CD14-positive monocyte (primary cell): ENCODE measurements around the gene HSPB6. TPM values are rescaled to one million over a fixed set of nuclear protein-coding genes. Genes with fewer than 3 reads are reported as not detected.

Source experiments
- DNase-seq, 3 donors: peaks; one replicate each; pipeline ENCODE4 v3.0.0-alpha.2; 2011 to 2022
- H2AFZ ChIP-seq: 2 replicates; pipeline ENCODE4 v1.6.0; 2012; ENCODE audit warnings: mild to moderate bottlenecking, low read depth, low read length, inconsistent platforms; ENCODE audit not compliant: insufficient read depth, poor library complexity, severe bottlenecking
- H3K27ac ChIP-seq, 2 donors: 1 replicate in 1 of 2; 2 replicates in 1 of 2; pipeline ENCODE4 v1.5.1; 2012 to 2013; ENCODE audit warnings: low read length in 2 of 2, control low read depth in 1 of 2, inconsistent platforms in 1 of 2, low read depth in 1 of 2, mild to moderate bottlenecking in 1 of 2
- H3K27me3 ChIP-seq, 2 donors: one replicate each; pipeline versions ENCODE4 v1.6.0 to v1.6.1; 2011 to 2013; ENCODE audit warnings: low read length in 2 of 2; ENCODE audit not compliant: control insufficient read depth in 2 of 2, insufficient read depth in 2 of 2
- H3K36me3 ChIP-seq, 2 donors: replicated peaks in 1 of 2; 1 replicate in 1 of 2; 2 replicates in 1 of 2; pipeline versions ENCODE4 v1.5.1 to v1.6.1; 2012 to 2013; ENCODE audit warnings: low read length in 2 of 2, control low read depth in 1 of 2, inconsistent platforms in 1 of 2, mild to moderate bottlenecking in 1 of 2; ENCODE audit not compliant: insufficient read depth in 2 of 2, control insufficient read depth in 1 of 2
- H3K4me1 ChIP-seq, 2 donors: 1 replicate in 1 of 2; 2 replicates in 1 of 2; pipeline versions ENCODE4 v1.5.1 to v1.6.1; 2012 to 2013; ENCODE audit warnings: low read length in 2 of 2, control low read depth in 1 of 2, inconsistent platforms in 1 of 2, mild to moderate bottlenecking in 1 of 2, moderate library complexity in 1 of 2; ENCODE audit not compliant: insufficient read depth in 2 of 2, control insufficient read depth in 1 of 2
- H3K4me2 ChIP-seq: replicated peaks from 2 replicates; pipeline ENCODE3; 2012; ENCODE audit warnings: low read length, moderate library complexity, mild to moderate bottlenecking; ENCODE audit not compliant: poor library complexity, severe bottlenecking; ENCODE audit errors: extremely low read depth
- H3K4me3 ChIP-seq, 3 experiments: fragments of 200-600 bp in 1 of 3; sonication (generic) in 1 of 3; replicated peaks in 1 of 3; 1 replicate in 2 of 3; 2 replicates in 1 of 3; pipeline ENCODE4 v1.5.1; 2011 to 2013; ENCODE audit warnings: low read length in 3 of 3, mild to moderate bottlenecking in 3 of 3, control low read depth in 2 of 3, low read depth in 2 of 3, inconsistent platforms in 1 of 3, moderate library complexity in 1 of 3
- H3K79me2 ChIP-seq: 2 replicates; pipeline ENCODE4 v1.6.0; 2012; ENCODE audit warnings: mild to moderate bottlenecking, control low read depth, inconsistent platforms, low read length, moderate library complexity; ENCODE audit not compliant: insufficient read depth
- H3K9ac ChIP-seq: 2 replicates; pipeline ENCODE4 v1.6.0; 2017; ENCODE audit warnings: low read length, mild to moderate bottlenecking; ENCODE audit not compliant: insufficient read depth, poor library complexity, severe bottlenecking
- H3K9me3 ChIP-seq, 2 donors: replicated peaks in 1 of 2; 1 replicate in 1 of 2; 2 replicates in 1 of 2; pipeline versions ENCODE4 v1.5.1 to v1.6.1; 2012 to 2013; ENCODE audit warnings: low read length in 2 of 2, control low read depth in 1 of 2; ENCODE audit not compliant: control insufficient read depth in 1 of 2, insufficient read depth in 1 of 2
- H4K20me1 ChIP-seq: 2 replicates; pipeline ENCODE4 v1.6.0; 2012; ENCODE audit warnings: mild to moderate bottlenecking, low read length, control low read depth, moderate library complexity; ENCODE audit not compliant: insufficient read depth
- H3K27ac Mint-ChIP-seq, 7 donors: one replicate each; pipeline ENCODE4 v1.8.0; 2020; ENCODE audit warnings: mild to moderate bottlenecking in 7 of 7, mixed read lengths in 7 of 7, moderate library complexity in 6 of 7, inconsistent platforms in 2 of 7
- H3K27me3 Mint-ChIP-seq, 3 donors: one replicate each; pipeline ENCODE4 v1.8.0; 2021 to 2022; ENCODE audit warnings: low read depth in 3 of 3, mild to moderate bottlenecking in 3 of 3, mixed read lengths in 3 of 3, moderate library complexity in 3 of 3, inconsistent platforms in 1 of 3
- H3K36me3 Mint-ChIP-seq, 2 donors: one replicate each; pipeline ENCODE4 v1.8.0; 2020; ENCODE audit warnings: mixed read lengths in 2 of 2, inconsistent platforms in 1 of 2, mild to moderate bottlenecking in 1 of 2
- H3K4me1 Mint-ChIP-seq: one replicate; pipeline ENCODE4 v1.8.0; 2020; ENCODE audit warnings: mild to moderate bottlenecking, mixed read lengths
- H3K4me3 Mint-ChIP-seq, 2 donors: one replicate each; pipeline ENCODE4 v1.8.0; 2020; ENCODE audit warnings: mild to moderate bottlenecking in 2 of 2, mixed read lengths in 2 of 2, moderate library complexity in 1 of 2
- H3K9me3 Mint-ChIP-seq, 7 donors: one replicate each; pipeline ENCODE4 v1.8.0; 2020 to 2022; ENCODE audit warnings: mixed read lengths in 7 of 7, mild to moderate bottlenecking in 6 of 7, moderate library complexity in 6 of 7, inconsistent platforms in 2 of 7
- WGBS: methylation state at CpG from one replicate; pipeline ENCODE4 v1.1.5; 2013; ENCODE audit warnings: missing lambda C conversion rate; ENCODE audit not compliant: insufficient coverage; 5-methylcytosine and 5-hydroxymethylcytosine counted together
- intact Hi-C, 2 donors: fragments of 100-400 bp; cut with micrococcal nuclease; formaldehyde crosslinking; loops; one replicate each; pipeline versions ENCODE4 v1.15.0 to v1.15.1; 2023
- polyA plus RNA-seq, 3 donors: library from polyadenylated mRNA; depleted of rRNA in 1 of 3; unstranded in 2 of 3; stranded (reverse) in 1 of 3; fragments of 300-500 nt in 2 of 3; fragments of >200 nt in 1 of 3; fragmentation: Illumina TruSeq in 2 of 3; gene quantifications; 1 replicate in 2 of 3; 2 replicates in 1 of 3; pipeline ENCODE4 v1.2.3, GENCODE V29; 2012 to 2021
- TF ChIP-seq, protein P1 (sequence below): fragments of 200-600 bp; IDR thresholded peaks from one replicate; pipeline ENCODE4 v1.8.0; 2022; ENCODE audit warnings: antibody characterized with exemption, mild to moderate bottlenecking

HSPB6 gene
- polyA plus RNA-seq, 3 donors = not detected

DNA sequence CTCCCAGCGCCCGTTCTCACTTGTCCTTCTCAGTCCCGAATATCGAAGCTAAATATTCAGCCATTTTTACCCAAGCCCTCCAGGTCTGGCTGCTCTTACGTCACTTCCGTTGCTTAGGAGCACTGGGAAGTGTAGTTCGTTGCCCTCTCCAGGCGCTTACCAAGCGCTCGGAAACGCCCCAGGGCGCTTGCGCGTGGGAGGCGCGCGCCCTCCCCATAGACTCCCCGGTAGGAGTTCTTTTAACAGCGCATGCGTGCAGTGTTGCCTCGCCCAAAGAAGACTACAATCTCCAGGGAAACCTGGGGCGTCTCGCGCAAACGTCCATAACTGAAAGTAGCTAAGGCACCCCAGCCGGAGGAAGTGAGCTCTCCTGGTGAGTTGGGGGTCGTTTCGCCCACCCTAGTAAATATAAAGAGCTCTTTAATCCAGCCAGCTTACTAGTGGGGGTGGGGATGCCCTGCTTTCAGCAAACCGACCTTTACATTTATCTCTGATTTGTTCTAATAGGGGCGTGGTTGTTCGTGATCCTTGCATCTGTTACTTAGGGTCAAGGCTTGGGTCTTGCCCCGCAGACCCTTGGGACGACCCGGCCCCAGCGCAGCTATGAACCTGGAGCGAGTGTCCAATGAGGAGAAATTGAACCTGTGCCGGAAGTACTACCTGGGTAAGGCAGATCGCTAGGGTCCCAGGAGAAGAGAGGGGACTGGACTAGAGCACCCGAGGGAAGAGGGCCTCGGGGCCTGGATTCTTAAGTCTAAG is 11.3 kb downstream of the HSPB6 start, which contains the start of the genes PSENEN and U2AF1L4:
TSS of gene PSENEN (plus strand) at position 324 of the 759 bp plus-strand sequence. CDS start at position 604, 280 bp downstream.
TSS of gene U2AF1L4 (minus strand) at position 91 of the 759 bp plus-strand sequence. CDS start at position 64, 27 bp downstream.
- peak within 1 kb of the TSS; percentile 100 for H3K27ac Mint-ChIP-seq
- no peaks in the 10 kb centered on the region for H3K9me3 Mint-ChIP-seq
- H3K27me3 Mint-ChIP-seq = peaks cover 0 to 3% (median 0%) of the 10 kb centered on the region in 3 donors

More for the DNA sequence above, 11.3 kb downstream of the HSPB6 start, which contains the start of the genes PSENEN and U2AF1L4:
- H3K27me3 ChIP-seq = no peaks in the 10 kb centered on the region
- peak within 1 kb of the TSS; percentile 83 for H2AFZ ChIP-seq
- peak within 1 kb of the TSS; percentile 77 to 93 (median 92) for H3K4me3 ChIP-seq
- peak within 1 kb of the TSS; percentile 96 for H3K4me2 ChIP-seq
- Mint-ChIP-seq H3K36me3 (peaks cover 9 to 14% of the 10 kb centered on the region in 2 donors), H3K4me1 (peaks cover 56% of the 10 kb centered on the region), H3K4me3 (peak within 1 kb of the TSS; percentile 95 to 99)
- intact Hi-C loops = loop anchor here (2.0 to 10.0 kb wide), 9 partner anchors 101 to 1589 kb away; partner anchors contain the start of genes CAPNS1 (in 1 of the 2), COX6B1 (in 1 of the 2), ETV2 (in 1 of the 2) and HCST (in 1 of the 2)
- no peaks in the 10 kb centered on the region for H3K9me3 ChIP-seq
- H4K20me1 ChIP-seq = no peaks in the 10 kb centered on the region
- H3K36me3 ChIP-seq = no peaks in the 10 kb centered on the region
- TF ChIP-seq, protein P1, sequence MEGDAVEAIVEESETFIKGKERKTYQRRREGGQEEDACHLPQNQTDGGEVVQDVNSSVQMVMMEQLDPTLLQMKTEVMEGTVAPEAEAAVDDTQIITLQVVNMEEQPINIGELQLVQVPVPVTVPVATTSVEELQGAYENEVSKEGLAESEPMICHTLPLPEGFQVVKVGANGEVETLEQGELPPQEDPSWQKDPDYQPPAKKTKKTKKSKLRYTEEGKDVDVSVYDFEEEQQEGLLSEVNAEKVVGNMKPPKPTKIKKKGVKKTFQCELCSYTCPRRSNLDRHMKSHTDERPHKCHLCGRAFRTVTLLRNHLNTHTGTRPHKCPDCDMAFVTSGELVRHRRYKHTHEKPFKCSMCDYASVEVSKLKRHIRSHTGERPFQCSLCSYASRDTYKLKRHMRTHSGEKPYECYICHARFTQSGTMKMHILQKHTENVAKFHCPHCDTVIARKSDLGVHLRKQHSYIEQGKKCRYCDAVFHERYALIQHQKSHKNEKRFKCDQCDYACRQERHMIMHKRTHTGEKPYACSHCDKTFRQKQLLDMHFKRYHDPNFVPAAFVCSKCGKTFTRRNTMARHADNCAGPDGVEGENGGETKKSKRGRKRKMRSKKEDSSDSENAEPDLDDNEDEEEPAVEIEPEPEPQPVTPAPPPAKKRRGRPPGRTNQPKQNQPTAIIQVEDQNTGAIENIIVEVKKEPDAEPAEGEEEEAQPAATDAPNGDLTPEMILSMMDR = no peak
- peak within 1 kb of the TSS; percentile 97 for H3K9ac ChIP-seq
- peaks cover 58 to 78% of the 10 kb centered on the region in 2 donors for H3K4me1 ChIP-seq
- peak; percentile 99 to 100 (median 100) for DNase-seq
- peaks cover 56% of the 10 kb centered on the region for H3K79me2 ChIP-seq
- peak within 1 kb of the TSS; percentile 97 to 98 for H3K27ac ChIP-seq
- 1% methylated on average over 33 of the region's 40 CpGs for WGBS
